Renal cortical epithelial cell (primary cell): ENCODE data around the gene AS3MT. TPM values are rescaled to one million over a fixed set of nuclear protein-coding genes. Genes with fewer than 3 reads are reported as not detected.

Experiments
- DNase-seq: peaks from one replicate; pipeline ENCODE4 v3.0.0-alpha.2; 2011; ENCODE audit warnings: low read depth
- total RNA-seq: library from RNA; depleted of rRNA; stranded (reverse); fragments of >200 nt; gene quantifications from 2 replicates; pipeline ENCODE4 v1.2.3, GENCODE V29; 2014

AS3MT gene
- total RNA-seq, 1 donor from 2014 or later, result 11.4 TPM

GRCh38 chr10:102855731-102856436 is 13.4 kb upstream of the AS3MT start:
- DNase-seq, result peak; percentile 96

- DNase-seq, result no peak
Observed at GRCh38 chr10:102856758-102857424, 12.4 kb upstream of the AS3MT start.

- DNase-seq, result no peak
Observed at GRCh38 chr10:102859911-102860310, 9.4 kb upstream of the AS3MT start.

DNA sequence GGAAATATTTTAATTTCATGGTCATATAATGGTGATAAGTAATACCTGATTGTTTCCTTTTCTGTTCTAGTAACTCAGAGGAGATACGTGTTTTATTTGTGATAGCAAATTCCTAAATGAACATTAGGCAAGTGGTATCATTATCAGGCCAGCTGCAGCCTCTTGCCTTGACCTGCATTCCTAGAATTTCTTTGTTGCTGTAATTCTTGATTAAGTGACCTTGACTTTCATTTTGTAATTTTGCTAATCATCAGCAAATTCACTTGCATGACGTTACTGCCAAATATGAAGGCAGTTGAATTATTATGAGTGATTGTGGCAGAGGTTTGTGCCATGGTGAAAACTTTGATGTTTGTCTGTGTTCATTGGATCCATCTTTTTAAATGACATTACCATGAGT is 5.6 kb upstream of the AS3MT start:
- no peak for DNase-seq

DNA sequence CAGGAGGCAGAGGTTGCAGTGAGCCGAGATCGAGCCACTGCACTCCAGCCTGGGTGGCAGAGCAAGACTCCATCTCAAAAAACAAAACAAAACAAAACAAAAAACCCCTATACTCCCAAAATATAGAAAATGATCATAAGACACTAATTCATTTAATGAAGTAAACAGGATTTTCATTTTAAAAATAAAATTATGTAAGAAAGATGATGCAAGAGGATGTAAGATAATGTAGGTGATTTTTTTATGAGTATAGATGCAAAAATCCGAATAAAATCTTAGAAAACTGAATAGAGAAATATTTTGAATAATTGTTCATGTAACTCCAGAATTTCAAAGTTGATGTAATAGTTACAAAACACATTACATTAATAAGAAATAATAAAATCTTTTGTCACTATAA is 3.6 kb upstream of the AS3MT start:
- DNase-seq, result no peak

DNA sequence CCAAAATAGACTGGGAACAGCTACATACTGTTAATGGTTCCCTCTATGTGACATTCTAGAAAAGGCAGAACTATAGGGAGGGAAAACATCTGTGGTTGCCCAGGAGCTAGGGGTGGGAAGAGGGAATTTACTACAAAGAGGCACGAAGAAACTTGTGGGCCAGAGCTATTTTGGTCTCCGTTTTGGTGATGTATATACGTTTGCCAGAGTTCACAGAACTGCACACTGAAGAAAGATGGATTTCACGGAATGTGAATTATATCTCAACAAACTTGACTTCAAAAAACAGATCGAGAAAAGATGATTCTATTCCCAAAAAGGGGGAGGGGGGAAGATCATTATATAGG is 386 bp upstream of the AS3MT start:
- DNase-seq, result no peak

- no peak for DNase-seq
Observed at GRCh38 chr10:102870221-102870620, 951 bp downstream of the AS3MT start.

GRCh38 chr10:102872163-102872562 is 2.9 kb downstream of the AS3MT start:
- no peak for DNase-seq

GRCh38 chr10:102876747-102877153 is 7.5 kb downstream of the AS3MT start:
- DNase-seq, result no peak

- no peak for DNase-seq
Observed at GRCh38 chr10:102878629-102879028, 9.4 kb downstream of the AS3MT start.

DNA sequence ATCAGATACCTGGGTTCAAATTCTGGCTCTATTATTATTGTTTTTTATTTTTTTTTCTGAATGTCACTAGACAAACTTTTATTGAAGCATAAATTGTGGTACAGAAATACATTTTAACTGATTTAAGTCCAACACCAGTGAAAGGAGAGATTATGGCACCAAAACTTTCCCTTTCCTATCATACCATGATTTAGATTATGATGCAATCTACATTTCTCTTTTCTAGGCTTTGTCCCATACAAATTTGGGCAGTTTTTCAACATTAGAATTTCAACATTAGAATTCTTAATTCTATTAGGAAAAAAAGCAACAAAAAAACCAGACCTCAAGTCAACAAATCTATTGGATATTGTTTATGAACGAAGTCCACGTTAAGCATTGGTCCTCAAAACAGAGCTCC is 11.0 kb downstream of the AS3MT start:
- DNase-seq, result no peak

- DNase-seq, result no peak
Observed at GRCh38 chr10:102888048-102888447, 18.8 kb downstream of the AS3MT start.

DNA sequence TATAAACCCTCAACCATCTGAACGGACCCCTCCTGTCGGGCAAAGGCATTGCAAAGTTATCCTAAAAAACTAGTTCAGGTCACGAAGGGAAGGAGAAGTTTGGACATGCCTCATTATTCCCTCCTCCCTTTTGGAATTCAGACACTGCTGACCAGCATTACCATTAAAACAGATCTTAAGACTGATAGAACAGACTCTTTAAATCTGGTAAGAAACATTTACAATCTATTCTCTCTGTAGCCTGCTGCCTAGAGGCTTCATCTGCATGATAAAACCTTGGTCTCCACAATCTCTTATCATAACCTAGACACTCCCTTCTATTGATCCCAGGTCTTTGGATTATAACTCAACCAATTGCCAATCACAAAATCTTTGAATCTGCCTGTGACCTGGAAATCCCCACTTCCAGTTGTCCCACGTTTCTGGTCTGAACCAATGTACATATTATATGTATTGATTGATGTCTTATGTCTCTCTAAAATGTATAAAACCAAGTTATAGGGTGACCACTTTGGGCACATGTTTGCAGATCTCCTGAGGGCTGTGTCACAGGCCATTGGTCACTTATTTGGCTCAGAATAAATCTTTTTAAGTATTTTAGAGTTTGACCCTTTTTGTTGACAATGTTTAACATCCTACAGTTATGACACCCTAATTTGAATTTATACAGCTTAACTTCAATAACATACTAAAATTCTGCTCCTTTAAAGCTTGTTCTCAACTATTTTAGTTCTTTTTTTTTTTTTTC is 25.4 kb downstream of the AS3MT start:
- no peak for DNase-seq

DNA sequence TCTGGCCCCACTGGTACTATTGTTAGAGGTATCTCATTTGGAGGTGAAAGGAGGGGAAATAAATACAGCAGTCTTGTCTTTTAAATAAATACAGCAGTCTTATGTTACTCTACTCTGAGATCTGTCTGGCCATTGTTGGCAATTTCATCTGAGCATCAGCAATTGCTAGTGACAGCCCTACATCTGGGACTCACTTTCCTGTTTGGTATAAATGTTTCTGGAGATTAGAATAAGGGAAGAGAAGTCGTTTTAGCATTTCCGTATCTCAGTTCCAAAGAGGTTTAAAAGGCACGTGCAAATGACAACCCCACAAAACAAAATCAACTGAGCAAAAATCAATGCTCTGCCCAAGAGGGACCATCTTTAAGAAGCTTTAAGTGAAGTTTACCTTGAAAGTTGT is 30.7 kb downstream of the AS3MT start:
- no peak for DNase-seq

GRCh38 chr10:102904346-102904745 is 35.1 kb downstream of the AS3MT start:
- no peak for DNase-seq

- no peak for DNase-seq
Observed at GRCh38 chr10:102906507-102906906, 37.2 kb downstream of the AS3MT start.

DNA sequence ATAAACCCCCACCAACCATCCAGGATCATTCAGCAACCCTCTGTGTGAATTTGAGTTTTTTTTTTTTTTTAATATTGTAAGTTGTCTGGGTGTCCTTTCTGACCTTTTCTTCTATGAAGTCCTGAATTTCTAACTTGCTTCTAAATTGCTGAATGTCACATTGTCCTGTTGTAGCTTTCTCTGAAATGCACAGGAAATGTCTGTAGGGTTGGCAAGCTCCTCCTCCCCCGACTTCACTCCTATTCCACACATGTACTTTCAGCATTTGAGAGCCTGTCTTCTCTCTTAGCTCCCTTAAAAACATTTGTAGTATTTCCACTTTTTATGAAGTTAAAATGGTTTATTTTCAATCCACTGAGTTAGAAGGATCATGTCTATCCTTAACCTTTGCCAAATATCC is 45.5 kb downstream of the AS3MT start:
- DNase-seq, result no peak

DNA sequence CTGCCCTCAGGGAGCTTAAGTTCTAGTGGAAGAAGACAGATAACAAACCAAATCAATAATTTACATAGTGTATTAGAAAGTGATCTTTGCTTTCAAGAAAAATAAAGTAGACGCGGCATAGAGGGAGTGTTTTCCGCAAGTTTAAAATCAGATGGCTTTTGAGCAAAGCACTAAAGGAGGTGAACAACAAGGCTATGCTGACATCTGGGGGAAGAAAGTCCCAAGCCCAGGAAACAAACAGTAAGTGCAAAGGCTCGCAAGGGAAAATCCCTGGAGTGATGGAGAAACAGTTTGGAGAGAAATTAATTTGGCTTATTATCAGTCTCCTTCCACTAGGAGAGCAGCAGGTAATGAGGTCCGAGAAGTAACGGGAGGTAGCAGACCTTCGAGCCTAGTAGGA is 46.9 kb downstream of the AS3MT start:
- DNase-seq, result no peak

- DNase-seq, result peak; percentile 24
Observed at GRCh38 chr10:102917314-102917961, 48.2 kb downstream of the AS3MT start.

DNA sequence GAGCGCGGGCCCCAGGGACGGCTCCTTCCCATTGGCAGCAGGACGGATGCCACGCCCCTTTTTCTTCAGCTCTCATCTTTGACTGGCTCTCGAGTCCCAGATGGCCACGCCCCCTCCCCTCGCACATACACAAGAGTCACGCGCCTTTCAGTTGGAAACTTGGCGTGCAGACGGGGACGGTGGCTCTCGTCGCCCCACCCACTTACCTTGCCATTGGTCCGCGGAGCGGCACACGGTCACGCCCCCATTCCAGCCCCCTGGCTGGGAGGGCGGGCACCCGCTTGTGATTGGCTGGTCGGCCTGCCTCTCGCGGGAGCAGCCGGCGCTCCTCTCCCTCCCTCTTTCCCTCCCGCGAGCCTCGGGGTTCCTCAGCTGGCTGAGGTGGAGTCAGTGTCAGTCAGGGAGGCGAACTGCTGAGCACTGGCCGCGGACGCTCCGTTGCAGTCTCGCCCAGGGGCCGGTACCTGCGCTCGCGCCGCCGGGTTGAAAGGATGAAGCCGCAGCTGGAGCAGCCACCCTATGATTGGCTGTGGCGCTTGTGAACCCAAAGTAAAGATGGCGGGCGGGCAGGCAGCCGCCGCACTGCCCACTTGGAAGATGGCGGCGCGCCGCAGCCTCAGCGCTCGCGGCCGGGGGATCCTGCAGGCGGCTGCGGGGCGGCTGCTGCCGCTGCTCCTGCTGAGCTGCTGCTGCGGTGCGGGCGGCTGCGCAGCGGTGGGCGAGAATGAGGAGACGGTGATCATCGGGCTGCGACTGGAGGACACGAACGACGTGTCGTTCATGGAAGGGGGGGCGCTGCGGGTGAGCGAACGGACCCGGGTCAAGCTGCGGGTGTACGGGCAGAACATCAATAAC is 48.9 kb downstream of the AS3MT start, which contains the start of gene CNNM2:
Gene CNNM2, plus strand, starts transcription at position 333 of the 855 bp plus-strand sequence. Its CDS starts 187 bp downstream, at position 520.
- peak; percentile 99 for DNase-seq

DNA sequence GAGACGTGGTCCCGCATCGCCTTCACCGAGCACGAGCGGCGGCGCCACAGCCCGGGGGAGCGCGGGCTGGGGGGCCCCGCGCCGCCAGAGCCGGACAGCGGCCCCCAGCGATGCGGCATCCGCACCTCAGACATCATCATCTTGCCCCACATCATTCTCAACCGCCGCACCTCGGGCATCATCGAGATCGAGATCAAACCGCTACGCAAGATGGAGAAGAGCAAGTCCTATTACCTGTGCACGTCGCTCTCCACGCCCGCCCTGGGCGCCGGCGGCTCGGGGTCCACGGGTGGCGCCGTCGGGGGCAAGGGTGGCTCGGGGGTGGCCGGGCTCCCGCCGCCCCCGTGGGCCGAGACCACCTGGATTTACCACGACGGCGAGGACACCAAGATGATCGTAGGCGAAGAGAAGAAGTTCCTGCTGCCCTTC is 49.6 kb downstream of the AS3MT start:
- DNase-seq, result no peak
